HepG2 (cell line): Measurements from ENCODE around the gene KLF16. TPM values are rescaled to one million over a fixed set of nuclear protein-coding genes. Genes with fewer than 3 reads are reported as not detected.

ENCODE experiments used
- BHLHE40 ChIP-seq: IDR thresholded peaks from 2 replicates; pipeline ENCODE4 v1.6.1; 2011; ENCODE audit warnings: low read length, improper control_type of control experiment
- CTCF ChIP-seq: sonication (generic); formaldehyde crosslinking; IDR thresholded peaks from 2 replicates; pipeline ENCODE4 v1.5.0; 2020; ENCODE audit warnings: mild to moderate bottlenecking, missing genetic modification reagents, moderate library complexity
- FOXO4 ChIP-seq: sonication (generic); formaldehyde crosslinking; conservative IDR thresholded peaks from 2 replicates; pipeline ENCODE4 v1.8.1; 2023; ENCODE audit warnings: missing genetic modification reagents
- HOXD1 ChIP-seq: sonication (generic); formaldehyde crosslinking; IDR thresholded peaks from 2 replicates; pipeline ENCODE4 v1.5.0; 2020; ENCODE audit warnings: missing genetic modification reagents
- NCOA1 ChIP-seq: sonication (generic); formaldehyde crosslinking; IDR thresholded peaks from 2 replicates; pipeline ENCODE4 v1.9.0; 2021; ENCODE audit warnings: missing genetic modification reagents
- PHF5A ChIP-seq: IDR thresholded peaks from one replicate; pipeline ENCODE4 v1.6.1; 2018; ENCODE audit warnings: low read depth, missing genetic modification reagents; ENCODE audit not compliant: unreplicated experiment
- POLR2A ChIP-seq, 2 experiments: IDR thresholded peaks; 2 replicates each; pipeline ENCODE4 v1.6.1; 2011; ENCODE audit warnings: low read depth in 2 of 2, low read length in 2 of 2, mild to moderate bottlenecking in 1 of 2, moderate library complexity in 1 of 2; ENCODE audit not compliant: insufficient read depth in 1 of 2
- RBAK ChIP-seq: sonication (generic); formaldehyde crosslinking; IDR thresholded peaks from 2 replicates; pipeline ENCODE4 v1.5.1; 2020; ENCODE audit warnings: mild to moderate bottlenecking, missing genetic modification reagents
- STAG1 ChIP-seq: sonication (generic); formaldehyde crosslinking; IDR thresholded peaks from 2 replicates; pipeline ENCODE4 v1.4.0; 2020; ENCODE audit warnings: missing genetic modification reagents
- TBX2 ChIP-seq: sonication (generic); formaldehyde crosslinking; IDR thresholded peaks from 2 replicates; pipeline ENCODE4 v1.5.0; 2020; ENCODE audit warnings: missing genetic modification reagents, mild to moderate bottlenecking, borderline replicate concordance
- ZNF281 ChIP-seq: sonication (generic); formaldehyde crosslinking; IDR thresholded peaks from 2 replicates; pipeline ENCODE4 v1.4.0; 2020; ENCODE audit warnings: missing genetic modification reagents, borderline replicate concordance
- ZNF331 ChIP-seq: sonication (generic); formaldehyde crosslinking; IDR thresholded peaks from 2 replicates; pipeline ENCODE4 v1.4.0; 2020; ENCODE audit warnings: missing genetic modification reagents
- ZNF343 ChIP-seq: sonication (generic); formaldehyde crosslinking; IDR thresholded peaks from 2 replicates; pipeline ENCODE4 v1.4.0; 2020; ENCODE audit warnings: mild to moderate bottlenecking, missing genetic modification reagents
- ZNF574 ChIP-seq: sonication (generic); formaldehyde crosslinking; IDR thresholded peaks from 2 replicates; pipeline ENCODE4 v1.4.0; 2020; ENCODE audit warnings: missing genetic modification reagents
- ZNF589 ChIP-seq: sonication (generic); formaldehyde crosslinking; conservative IDR thresholded peaks from 2 replicates; pipeline ENCODE4 v1.8.0; 2022; ENCODE audit warnings: mild to moderate bottlenecking, moderate library complexity, missing genetic modification reagents
- polyA plus RNA-seq, 8 experiments: library from polyadenylated mRNA; depleted of rRNA in 3 of 8; stranded (reverse) in 7 of 8; unstranded in 1 of 8; fragments of >200 nt; fragmentation: Illumina TruSeq in 4 of 8; extraction: Trizol in 4 of 8; gene quantifications; 2 replicates each; pipeline versions ENCODE4 v1.2.1 to v1.2.3, GENCODE V29; 2011 to 2016; ENCODE audit warnings: low read depth in 4 of 8, missing spikeins in 1 of 8, mixed read lengths in 1 of 8; ENCODE audit not compliant: insufficient read depth in 1 of 8
- total RNA-seq, 5 experiments: library from RNA; depleted of rRNA; stranded (reverse); fragments of >200 nt; fragmentation: Illumina TruSeq; extraction: Trizol; gene quantifications; 2 replicates each; pipeline ENCODE4 v1.2.3, GENCODE V29; 2016; ENCODE audit warnings: low read depth in 1 of 5
- TF ChIP-seq, protein P1 (sequence below): sonication (generic); formaldehyde crosslinking; IDR thresholded peaks from 2 replicates; pipeline ENCODE4 v1.5.0; 2020; ENCODE audit warnings: mild to moderate bottlenecking, missing genetic modification reagents, borderline replicate concordance

The KLF16 gene
- total and polyA plus RNA-seq, 2 of the 13 experiments (the other 11 are each of a cell fraction or from before 2014, with no cell fraction given) = 3.5 to 6.7 TPM

DNA sequence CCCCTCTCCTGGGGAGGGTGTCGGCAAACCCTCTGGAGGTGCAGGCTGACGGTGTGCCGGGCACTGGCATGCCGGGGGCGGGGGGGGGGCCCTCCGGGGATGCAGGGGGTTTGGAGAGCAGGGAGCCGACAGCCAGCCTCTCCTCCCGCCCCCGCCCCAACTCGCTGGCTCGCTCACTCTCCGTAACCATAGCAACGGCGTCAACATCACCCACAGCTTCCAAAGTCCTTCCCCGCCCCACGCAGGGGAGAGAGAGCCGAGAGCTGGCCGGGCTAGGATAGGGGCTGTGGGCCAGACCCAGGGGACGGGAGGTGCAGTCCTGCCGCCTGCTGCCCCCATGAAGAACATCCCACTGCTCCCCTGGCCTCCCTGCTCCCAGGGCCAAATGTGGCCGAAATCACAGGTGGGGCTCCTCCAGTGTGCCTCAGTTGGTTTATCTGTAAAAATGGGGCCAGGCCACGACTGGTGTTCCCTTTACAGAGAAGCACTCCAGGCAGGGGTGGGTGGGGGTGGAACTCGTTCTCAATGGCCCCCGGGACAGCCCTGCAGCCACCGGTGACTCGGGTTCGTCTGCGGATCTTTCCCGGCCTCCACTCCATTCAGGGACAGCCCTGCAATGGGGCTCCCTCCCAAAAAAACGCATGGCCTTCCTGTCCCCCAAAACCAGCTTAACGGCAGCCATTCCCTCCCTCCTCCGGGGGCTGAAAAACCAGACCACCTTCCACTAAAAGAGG, 3.2 kb downstream of the KLF16 start (continued):
- TF ChIP-seq HOXD1 (CRISPR knock-in tag) = no peak
- peak; percentile 28; the same call in 1 of the 2 replicates for TF ChIP-seq BHLHE40
- peak; percentile 18; the same call in 1 of the 2 replicates for TF ChIP-seq ZNF574 (CRISPR knock-in tag)
- TF ChIP-seq FOXO4 = no peak
- TF ChIP-seq CTCF = peak; percentile 40; the same call in 1 of the 2 replicates
- peak; percentile 40 to 95; a peak in 2 of 4 replicates for TF ChIP-seq POLR2A (IDR thresholded peaks at IDR 0.05; ENCODE audit: insufficient read depth in 1 of 2, low read depth in 2 of 2, low read length in 2 of 2)
- no peak for TF ChIP-seq NCOA1
- TF ChIP-seq RBAK (CRISPR knock-in tag) = no peak
- no peak for TF ChIP-seq ZNF331 (CRISPR knock-in tag)
- 0 out of 2 replicates have a peak, but pooled peaks have one; percentile 37 for TF ChIP-seq ZNF589 (CRISPR knock-in tag)
- no peak for TF ChIP-seq PHF5A (CRISPR knock-in tag)
- TF ChIP-seq ZNF281 (CRISPR knock-in tag) = peak; percentile 25; the same call in 1 of the 2 replicates
- no peak for TF ChIP-seq ZNF343
- TF ChIP-seq, protein P1, sequence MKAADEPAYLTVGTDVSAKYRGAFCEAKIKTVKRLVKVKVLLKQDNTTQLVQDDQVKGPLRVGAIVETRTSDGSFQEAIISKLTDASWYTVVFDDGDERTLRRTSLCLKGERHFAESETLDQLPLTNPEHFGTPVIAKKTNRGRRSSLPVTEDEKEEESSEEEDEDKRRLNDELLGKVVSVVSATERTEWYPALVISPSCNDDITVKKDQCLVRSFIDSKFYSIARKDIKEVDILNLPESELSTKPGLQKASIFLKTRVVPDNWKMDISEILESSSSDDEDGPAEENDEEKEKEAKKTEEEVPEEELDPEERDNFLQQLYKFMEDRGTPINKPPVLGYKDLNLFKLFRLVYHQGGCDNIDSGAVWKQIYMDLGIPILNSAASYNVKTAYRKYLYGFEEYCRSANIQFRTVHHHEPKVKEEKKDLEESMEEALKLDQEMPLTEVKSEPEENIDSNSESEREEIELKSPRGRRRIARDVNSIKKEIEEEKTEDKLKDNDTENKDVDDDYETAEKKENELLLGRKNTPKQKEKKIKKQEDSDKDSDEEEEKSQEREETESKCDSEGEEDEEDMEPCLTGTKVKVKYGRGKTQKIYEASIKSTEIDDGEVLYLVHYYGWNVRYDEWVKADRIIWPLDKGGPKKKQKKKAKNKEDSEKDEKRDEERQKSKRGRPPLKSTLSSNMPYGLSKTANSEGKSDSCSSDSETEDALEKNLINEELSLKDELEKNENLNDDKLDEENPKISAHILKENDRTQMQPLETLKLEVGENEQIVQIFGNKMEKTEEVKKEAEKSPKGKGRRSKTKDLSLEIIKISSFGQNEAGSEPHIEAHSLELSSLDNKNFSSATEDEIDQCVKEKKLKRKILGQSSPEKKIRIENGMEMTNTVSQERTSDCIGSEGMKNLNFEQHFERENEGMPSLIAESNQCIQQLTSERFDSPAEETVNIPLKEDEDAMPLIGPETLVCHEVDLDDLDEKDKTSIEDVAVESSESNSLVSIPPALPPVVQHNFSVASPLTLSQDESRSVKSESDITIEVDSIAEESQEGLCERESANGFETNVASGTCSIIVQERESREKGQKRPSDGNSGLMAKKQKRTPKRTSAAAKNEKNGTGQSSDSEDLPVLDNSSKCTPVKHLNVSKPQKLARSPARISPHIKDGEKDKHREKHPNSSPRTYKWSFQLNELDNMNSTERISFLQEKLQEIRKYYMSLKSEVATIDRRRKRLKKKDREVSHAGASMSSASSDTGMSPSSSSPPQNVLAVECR = peak; percentile 87
- TF ChIP-seq TBX2 = 0 out of 2 replicates have a peak, but pooled peaks have one; percentile 24
- no peak for TF ChIP-seq STAG1 (CRISPR knock-in tag)
